Smooth muscle cell (in vitro differentiated cells): Measurements from ENCODE around the gene GSTM4. TPM values are rescaled to one million over a fixed set of nuclear protein-coding genes. Genes with fewer than 3 reads are reported as not detected.

ENCODE experiments used
- DNase-seq: peaks from one replicate; lab custom pipeline; 2025; ENCODE audit not compliant: unreplicated experiment; lab: John Stamatoyannopoulos, UW
- H2AFZ ChIP-seq: fragments of 200-600 bp; sonication (generic); 2 replicates; pipeline ENCODE4 v1.6.0; 2016; ENCODE audit warnings: antibody characterized with exemption, low read depth, mild to moderate bottlenecking
- H3F3A ChIP-seq: fragments of 200-600 bp; sonication (generic); 2 replicates; pipeline ENCODE4 v1.6.0; 2017; ENCODE audit warnings: antibody characterized with exemption, low read depth
- H3K27ac ChIP-seq: fragments of 200-600 bp; sonication (generic); 2 replicates; pipeline ENCODE4 v1.5.1; 2016; ENCODE audit warnings: low read depth, mild to moderate bottlenecking
- H3K27me3 ChIP-seq: fragments of 200-600 bp; sonication (generic); 2 replicates; pipeline ENCODE4 v1.6.1; 2016; ENCODE audit warnings: low read depth, mild to moderate bottlenecking
- H3K36me3 ChIP-seq: fragments of 200-600 bp; sonication (generic); 2 replicates; pipeline ENCODE4 v1.5.1; 2016; ENCODE audit warnings: low read depth
- H3K4me1 ChIP-seq: fragments of 200-600 bp; sonication (generic); 2 replicates; pipeline ENCODE4 v1.5.1; 2016; ENCODE audit warnings: low read depth
- H3K4me2 ChIP-seq: fragments of 200-600 bp; sonication (generic); 2 replicates; pipeline ENCODE4 v1.6.0; 2016; ENCODE audit warnings: mild to moderate bottlenecking
- H3K4me3 ChIP-seq: fragments of 200-600 bp; sonication (generic); 2 replicates; pipeline ENCODE4 v1.5.1; 2016; ENCODE audit warnings: mild to moderate bottlenecking
- H3K79me2 ChIP-seq: fragments of 200-600 bp; sonication (generic); 2 replicates; pipeline ENCODE4 v1.6.0; 2016; ENCODE audit warnings: low read depth, mild to moderate bottlenecking
- H3K9ac ChIP-seq: fragments of 200-600 bp; sonication (generic); 2 replicates; pipeline ENCODE4 v1.6.0; 2016; ENCODE audit warnings: low read depth
- H3K9me3 ChIP-seq: fragments of 200-600 bp; sonication (generic); replicated peaks from 2 replicates; pipeline ENCODE4 v1.5.1; 2016; ENCODE audit warnings: low read depth
- H4K20me1 ChIP-seq: fragments of 200-600 bp; sonication (generic); 2 replicates; pipeline ENCODE4 v1.6.0; 2016; ENCODE audit warnings: low read depth
- WGBS: methylation state at CpG from one replicate; pipeline ENCODE4 v1.1.7; 2016; ENCODE audit warnings: low lambda C conversion rate; 5-methylcytosine and 5-hydroxymethylcytosine counted together
- polyA plus RNA-seq: library from polyadenylated mRNA; unstranded; fragments of >200 nt; fragmentation: Nextera tagmentation; extraction: Ambion mirVana; gene quantifications from 2 replicates; pipeline ENCODE4 v1.2.1, GENCODE V29; 2016
- total RNA-seq: library from RNA; depleted of rRNA; stranded (reverse); fragments of >200 nt; gene quantifications from 2 replicates; pipeline ENCODE4 v1.2.3, GENCODE V29; 2014
- TF ChIP-seq, protein P1 (sequence below): fragments of 200-600 bp; sonication (generic); IDR thresholded peaks from 2 replicates; pipeline ENCODE4 v1.5.1; 2017; ENCODE audit warnings: borderline replicate concordance, mild to moderate bottlenecking, antibody characterized with exemption; ENCODE audit not compliant: insufficient read depth, poor library complexity, severe bottlenecking

Gene GSTM4
- total and polyA plus RNA-seq, 2 experiments from 2014 or later, result 25.8 to 34.4 TPM

GRCh38 chr1:109625601-109626560, 30.0 kb upstream of the GSTM4 start:
- no peaks in the 10 kb centered on the region for H3K36me3 ChIP-seq
- H3K9me3 ChIP-seq, result no peaks in the 10 kb centered on the region
- no peak overlapping the region for H2AFZ ChIP-seq
- H3K27me3 ChIP-seq, result no peaks in the 10 kb centered on the region
- H3K4me3 ChIP-seq, result no peak overlapping the region
- H4K20me1 ChIP-seq, result peaks cover 59% of the 10 kb centered on the region
- no peak overlapping the region for H3K27ac ChIP-seq
- TF ChIP-seq, protein P1, sequence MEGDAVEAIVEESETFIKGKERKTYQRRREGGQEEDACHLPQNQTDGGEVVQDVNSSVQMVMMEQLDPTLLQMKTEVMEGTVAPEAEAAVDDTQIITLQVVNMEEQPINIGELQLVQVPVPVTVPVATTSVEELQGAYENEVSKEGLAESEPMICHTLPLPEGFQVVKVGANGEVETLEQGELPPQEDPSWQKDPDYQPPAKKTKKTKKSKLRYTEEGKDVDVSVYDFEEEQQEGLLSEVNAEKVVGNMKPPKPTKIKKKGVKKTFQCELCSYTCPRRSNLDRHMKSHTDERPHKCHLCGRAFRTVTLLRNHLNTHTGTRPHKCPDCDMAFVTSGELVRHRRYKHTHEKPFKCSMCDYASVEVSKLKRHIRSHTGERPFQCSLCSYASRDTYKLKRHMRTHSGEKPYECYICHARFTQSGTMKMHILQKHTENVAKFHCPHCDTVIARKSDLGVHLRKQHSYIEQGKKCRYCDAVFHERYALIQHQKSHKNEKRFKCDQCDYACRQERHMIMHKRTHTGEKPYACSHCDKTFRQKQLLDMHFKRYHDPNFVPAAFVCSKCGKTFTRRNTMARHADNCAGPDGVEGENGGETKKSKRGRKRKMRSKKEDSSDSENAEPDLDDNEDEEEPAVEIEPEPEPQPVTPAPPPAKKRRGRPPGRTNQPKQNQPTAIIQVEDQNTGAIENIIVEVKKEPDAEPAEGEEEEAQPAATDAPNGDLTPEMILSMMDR, result no peak
- no peak for DNase-seq
- 94% methylated on average over 31 of the region's 32 CpGs for WGBS
- H3F3A ChIP-seq, result no peaks in the 10 kb centered on the region
- no peak overlapping the region for H3K9ac ChIP-seq
- no peak overlapping the region for H3K4me2 ChIP-seq
- no peaks in the 10 kb centered on the region for H3K4me1 ChIP-seq
- H3K79me2 ChIP-seq, result peaks cover 46% of the 10 kb centered on the region

DNA sequence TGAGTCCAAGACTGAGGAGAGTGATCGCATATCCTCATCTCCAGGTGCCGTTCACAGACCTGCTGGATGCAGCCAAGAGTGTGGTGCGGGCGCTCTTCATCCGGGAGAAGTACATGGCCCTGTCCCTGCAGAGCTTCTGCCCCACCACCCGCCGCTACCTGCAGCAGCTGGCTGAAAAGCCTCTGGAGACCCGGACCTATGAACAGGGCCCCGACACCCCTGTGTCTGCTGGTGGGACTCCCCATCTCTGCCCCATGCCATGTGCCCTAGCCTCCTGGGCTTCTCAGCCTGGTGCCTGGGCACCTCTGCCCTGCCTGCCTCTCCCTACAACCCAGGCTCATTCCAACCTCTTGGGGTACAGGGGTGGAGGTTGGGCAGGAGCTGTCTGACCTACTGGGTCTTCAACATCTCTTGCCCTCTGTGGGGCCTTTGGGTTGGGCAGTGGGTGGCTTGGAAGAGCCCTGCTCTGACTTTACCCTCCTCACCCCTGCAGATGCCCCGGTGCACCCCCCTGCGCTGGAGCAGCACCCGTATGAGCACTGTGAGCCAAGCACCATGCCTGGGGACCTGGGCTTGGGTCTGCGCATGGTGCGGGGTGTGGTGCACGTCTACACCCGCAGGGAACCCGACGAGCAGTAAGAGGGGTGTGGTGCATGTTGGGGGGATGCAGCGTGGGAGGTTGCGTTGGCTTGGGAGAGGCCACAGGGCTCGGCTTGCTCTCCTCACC, 29.1 kb upstream of the GSTM4 start:
- WGBS, result 97% methylated on average over 17 of the region's 21 CpGs

DNA sequence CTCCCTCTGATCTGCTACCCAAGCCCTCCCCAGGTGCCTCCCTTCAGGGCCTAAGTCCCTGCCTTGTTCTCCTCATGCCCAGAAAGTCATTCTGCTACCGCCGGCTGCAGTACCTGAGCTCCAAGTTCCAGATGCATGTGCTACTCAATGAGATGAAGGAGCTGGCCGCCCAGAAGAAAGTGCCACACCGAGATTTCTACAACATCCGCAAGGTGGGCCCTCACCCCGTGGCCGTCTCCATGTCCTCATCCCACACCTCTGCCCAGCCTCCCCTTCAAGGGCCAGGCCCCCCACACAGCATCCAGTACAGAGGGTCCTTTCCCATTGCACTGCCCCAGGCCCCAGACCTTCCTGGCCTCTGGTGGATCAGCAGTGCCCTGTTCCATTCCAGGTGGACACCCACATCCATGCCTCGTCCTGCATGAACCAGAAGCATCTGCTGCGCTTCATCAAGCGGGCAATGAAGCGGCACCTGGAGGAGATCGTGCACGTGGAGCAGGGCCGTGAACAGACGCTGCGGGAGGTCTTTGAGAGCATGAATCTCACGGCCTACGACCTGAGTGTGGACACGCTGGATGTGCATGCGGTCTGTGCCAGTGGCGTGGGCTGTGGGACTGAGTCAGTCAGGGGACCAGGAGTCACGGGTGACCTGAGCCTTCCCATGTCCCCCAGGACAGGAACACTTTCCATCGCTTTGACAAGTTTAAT, 28.1 kb upstream of the GSTM4 start:
- DNase-seq, result no peak
- no peak overlapping the region for H3K4me3 ChIP-seq
- H3K4me2 ChIP-seq, result no peak overlapping the region
- H3K27me3 ChIP-seq, result no peaks in the 10 kb centered on the region
- H3K27ac ChIP-seq, result no peak overlapping the region
- TF ChIP-seq, protein P1, result no peak
- no peaks in the 10 kb centered on the region for H3K36me3 ChIP-seq
- no peak overlapping the region for H2AFZ ChIP-seq
- H3K4me1 ChIP-seq, result no peaks in the 10 kb centered on the region
- peaks cover 40% of the 10 kb centered on the region for H4K20me1 ChIP-seq
- H3K9ac ChIP-seq, result no peak overlapping the region
- H3K9me3 ChIP-seq, result no peaks in the 10 kb centered on the region
- H3K79me2 ChIP-seq, result peaks cover 27% of the 10 kb centered on the region
- WGBS, result 97% methylated on average over 23 of the region's 23 CpGs
- H3F3A ChIP-seq, result no peaks in the 10 kb centered on the region

More for the DNA sequence above, 29.1 kb upstream of the GSTM4 start:
- no peak for DNase-seq
- no peaks in the 10 kb centered on the region for H3K27me3 ChIP-seq
- H3K9me3 ChIP-seq, result no peaks in the 10 kb centered on the region
- no peak overlapping the region for H3K4me2 ChIP-seq
- no peaks in the 10 kb centered on the region for H3K4me1 ChIP-seq
- H3K79me2 ChIP-seq, result peaks cover 37% of the 10 kb centered on the region
- H3K36me3 ChIP-seq, result no peaks in the 10 kb centered on the region
- H2AFZ ChIP-seq, result no peak overlapping the region
- H3K4me3 ChIP-seq, result no peak overlapping the region
- TF ChIP-seq, protein P1, result no peak
- H3K27ac ChIP-seq, result no peak overlapping the region
- H3K9ac ChIP-seq, result no peak overlapping the region
- H3F3A ChIP-seq, result no peaks in the 10 kb centered on the region
- peaks cover 50% of the 10 kb centered on the region for H4K20me1 ChIP-seq
